ENCODE results near the gene COPS4.

The COPS4 gene

DNA sequence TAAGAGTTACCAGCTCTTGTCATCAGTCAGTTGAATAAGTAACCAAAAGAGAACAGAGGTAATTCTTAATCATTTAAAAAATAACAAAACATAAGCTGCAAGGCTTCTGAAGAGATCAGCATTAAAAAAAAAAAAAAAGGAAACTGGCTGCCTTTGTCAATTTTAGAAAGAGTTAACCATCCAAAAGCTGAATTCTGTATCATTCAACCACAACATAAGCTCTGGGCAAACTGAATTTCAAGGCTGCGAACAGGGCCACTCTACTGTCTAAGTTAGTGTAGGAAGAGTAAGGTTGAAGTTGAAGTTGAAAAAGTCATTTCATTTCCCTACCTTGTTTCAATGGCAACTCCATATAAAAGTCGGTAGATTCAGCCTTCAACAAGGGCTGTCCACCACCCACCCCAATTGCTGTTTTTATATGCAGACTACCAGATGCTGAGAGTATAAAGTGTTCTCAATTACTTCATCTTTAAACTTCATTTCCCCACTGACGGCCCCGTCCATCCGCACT, 23.2 kb upstream of the COPS4 start:
- ATAC-seq: peak; percentile 7
- TF ChIP-seq ZNF565 (CRISPR knock-in tag; conservative IDR thresholded peaks at IDR 0.05; ENCODE audit: low read depth): no peak
- TF ChIP-seq, protein P1, sequence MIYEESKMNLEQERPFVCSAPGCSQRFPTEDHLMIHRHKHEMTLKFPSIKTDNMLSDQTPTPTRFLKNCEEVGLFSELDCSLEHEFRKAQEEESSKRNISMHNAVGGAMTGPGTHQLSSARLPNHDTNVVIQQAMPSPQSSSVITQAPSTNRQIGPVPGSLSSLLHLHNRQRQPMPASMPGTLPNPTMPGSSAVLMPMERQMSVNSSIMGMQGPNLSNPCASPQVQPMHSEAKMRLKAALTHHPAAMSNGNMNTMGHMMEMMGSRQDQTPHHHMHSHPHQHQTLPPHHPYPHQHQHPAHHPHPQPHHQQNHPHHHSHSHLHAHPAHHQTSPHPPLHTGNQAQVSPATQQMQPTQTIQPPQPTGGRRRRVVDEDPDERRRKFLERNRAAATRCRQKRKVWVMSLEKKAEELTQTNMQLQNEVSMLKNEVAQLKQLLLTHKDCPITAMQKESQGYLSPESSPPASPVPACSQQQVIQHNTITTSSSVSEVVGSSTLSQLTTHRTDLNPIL (CRISPR knock-in tag; IDR thresholded peaks at IDR 0.05; ENCODE audit: low read depth): no peak
- TF ChIP-seq RARB (CRISPR knock-in tag; IDR thresholded peaks at IDR 0.05): no peak
- no peak for TF ChIP-seq GLIS3 (CRISPR knock-in tag; IDR thresholded peaks at IDR 0.05)
- TF ChIP-seq ESRRG (CRISPR knock-in tag; IDR thresholded peaks at IDR 0.05): no peak
- TF ChIP-seq SNAI2 (CRISPR knock-in tag; IDR thresholded peaks at IDR 0.05): no peak
- no peak for TF ChIP-seq ARNTL (CRISPR knock-in tag; IDR thresholded peaks at IDR 0.05; ENCODE audit: borderline replicate concordance, low read depth)
- TF ChIP-seq PPARA (CRISPR knock-in tag; IDR thresholded peaks at IDR 0.05; ENCODE audit: borderline replicate concordance): no peak

DNA sequence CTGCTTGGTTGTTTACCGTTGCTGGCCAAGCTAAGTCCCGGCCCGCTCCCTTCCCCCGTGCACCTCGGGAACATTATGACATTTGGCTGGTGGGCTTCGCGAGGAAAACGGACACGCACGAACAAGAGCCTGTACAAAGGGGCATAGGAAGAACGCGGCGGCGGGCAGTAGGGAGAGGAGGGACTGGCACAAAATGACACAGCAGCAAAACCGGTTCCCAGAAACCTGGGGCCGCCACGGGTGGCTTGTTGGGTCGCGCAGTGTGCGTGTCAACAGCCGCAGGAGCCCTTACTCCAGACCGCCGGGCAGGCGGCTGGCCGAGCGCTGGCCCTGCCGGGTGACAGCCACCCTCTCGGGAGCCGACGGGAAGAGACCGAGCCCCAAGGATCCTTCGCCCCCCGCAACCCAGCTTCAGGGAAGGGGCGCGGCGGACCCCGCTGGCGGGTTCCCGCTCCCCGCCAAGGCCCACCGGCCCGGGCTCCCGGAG, 22.7 kb upstream of the COPS4 start:
- no peak for TF ChIP-seq ARNTL (CRISPR knock-in tag; IDR thresholded peaks at IDR 0.05; ENCODE audit: borderline replicate concordance, low read depth)
- no peak for TF ChIP-seq ZFP30 (CRISPR knock-in tag; IDR thresholded peaks at IDR 0.05)
- no peak for TF ChIP-seq ZNF565 (CRISPR knock-in tag; conservative IDR thresholded peaks at IDR 0.05; ENCODE audit: low read depth)
- TF ChIP-seq, protein P2, sequence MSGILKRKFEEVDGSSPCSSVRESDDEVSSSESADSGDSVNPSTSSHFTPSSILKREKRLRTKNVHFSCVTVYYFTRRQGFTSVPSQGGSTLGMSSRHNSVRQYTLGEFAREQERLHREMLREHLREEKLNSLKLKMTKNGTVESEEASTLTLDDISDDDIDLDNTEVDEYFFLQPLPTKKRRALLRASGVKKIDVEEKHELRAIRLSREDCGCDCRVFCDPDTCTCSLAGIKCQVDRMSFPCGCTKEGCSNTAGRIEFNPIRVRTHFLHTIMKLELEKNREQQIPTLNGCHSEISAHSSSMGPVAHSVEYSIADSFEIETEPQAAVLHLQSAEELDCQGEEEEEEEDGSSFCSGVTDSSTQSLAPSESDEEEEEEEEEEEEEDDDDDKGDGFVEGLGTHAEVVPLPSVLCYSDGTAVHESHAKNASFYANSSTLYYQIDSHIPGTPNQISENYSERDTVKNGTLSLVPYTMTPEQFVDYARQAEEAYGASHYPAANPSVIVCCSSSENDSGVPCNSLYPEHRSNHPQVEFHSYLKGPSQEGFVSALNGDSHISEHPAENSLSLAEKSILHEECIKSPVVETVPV (CRISPR knock-in tag; IDR thresholded peaks at IDR 0.05): no peak
- TF ChIP-seq ISL1 (CRISPR knock-in tag; IDR thresholded peaks at IDR 0.05): no peak
- no peak for TF ChIP-seq BACH2 (CRISPR knock-in tag; IDR thresholded peaks at IDR 0.05; ENCODE audit: borderline replicate concordance)
- peak; percentile 8 for ATAC-seq

DNA sequence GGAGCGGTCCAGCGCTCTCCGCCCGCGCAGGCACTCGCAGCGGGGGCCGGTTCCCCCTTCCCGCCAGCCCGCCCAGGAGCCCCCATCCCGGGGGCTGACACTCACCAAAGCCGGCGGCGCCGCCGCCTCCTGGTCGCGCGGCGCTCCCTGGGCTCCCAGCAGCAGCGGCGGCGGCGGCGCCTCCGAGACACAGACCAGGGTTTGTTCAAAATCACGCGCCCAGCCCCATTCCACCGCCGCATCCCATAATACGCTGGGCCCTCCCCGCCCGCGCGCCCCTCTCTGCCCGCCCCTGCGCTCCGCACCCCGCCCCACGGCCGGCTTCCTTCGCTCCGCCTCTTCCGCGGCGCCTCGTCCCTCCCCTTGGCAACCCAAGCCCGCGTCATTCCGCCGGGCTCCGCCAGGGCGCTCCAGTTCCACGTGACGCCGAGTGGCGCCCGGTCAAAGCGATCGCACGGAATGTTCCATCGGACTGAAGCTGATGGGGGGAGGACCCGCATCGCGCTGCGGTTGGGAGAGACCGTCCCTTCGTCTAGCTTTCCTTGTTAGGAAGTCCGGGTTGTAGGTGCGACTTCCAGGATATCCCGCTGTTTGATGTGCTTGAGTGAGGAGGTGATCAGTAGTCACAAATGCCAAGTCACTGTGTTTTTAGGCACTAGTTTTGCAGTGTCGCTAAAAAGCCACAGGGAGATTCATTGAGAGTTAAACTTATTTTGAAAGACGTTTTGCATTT, 22.1 kb upstream of the COPS4 start:
- TF ChIP-seq PPARA (CRISPR knock-in tag; IDR thresholded peaks at IDR 0.05; ENCODE audit: borderline replicate concordance) (no peak), ZC3H10 (CRISPR knock-in tag; IDR thresholded peaks at IDR 0.05) (no peak), GLIS3 (CRISPR knock-in tag; IDR thresholded peaks at IDR 0.05) (no peak), CSDC2 (CRISPR knock-in tag; IDR thresholded peaks at IDR 0.05) (no peak)
- TF ChIP-seq, protein P3, sequence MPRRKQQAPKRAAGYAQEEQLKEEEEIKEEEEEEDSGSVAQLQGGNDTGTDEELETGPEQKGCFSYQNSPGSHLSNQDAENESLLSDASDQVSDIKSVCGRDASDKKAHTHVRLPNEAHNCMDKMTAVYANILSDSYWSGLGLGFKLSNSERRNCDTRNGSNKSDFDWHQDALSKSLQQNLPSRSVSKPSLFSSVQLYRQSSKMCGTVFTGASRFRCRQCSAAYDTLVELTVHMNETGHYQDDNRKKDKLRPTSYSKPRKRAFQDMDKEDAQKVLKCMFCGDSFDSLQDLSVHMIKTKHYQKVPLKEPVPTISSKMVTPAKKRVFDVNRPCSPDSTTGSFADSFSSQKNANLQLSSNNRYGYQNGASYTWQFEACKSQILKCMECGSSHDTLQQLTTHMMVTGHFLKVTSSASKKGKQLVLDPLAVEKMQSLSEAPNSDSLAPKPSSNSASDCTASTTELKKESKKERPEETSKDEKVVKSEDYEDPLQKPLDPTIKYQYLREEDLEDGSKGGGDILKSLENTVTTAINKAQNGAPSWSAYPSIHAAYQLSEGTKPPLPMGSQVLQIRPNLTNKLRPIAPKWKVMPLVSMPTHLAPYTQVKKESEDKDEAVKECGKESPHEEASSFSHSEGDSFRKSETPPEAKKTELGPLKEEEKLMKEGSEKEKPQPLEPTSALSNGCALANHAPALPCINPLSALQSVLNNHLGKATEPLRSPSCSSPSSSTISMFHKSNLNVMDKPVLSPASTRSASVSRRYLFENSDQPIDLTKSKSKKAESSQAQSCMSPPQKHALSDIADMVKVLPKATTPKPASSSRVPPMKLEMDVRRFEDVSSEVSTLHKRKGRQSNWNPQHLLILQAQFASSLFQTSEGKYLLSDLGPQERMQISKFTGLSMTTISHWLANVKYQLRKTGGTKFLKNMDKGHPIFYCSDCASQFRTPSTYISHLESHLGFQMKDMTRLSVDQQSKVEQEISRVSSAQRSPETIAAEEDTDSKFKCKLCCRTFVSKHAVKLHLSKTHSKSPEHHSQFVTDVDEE (CRISPR knock-in tag; IDR thresholded peaks at IDR 0.05): no peak
- TF ChIP-seq, protein P4, sequence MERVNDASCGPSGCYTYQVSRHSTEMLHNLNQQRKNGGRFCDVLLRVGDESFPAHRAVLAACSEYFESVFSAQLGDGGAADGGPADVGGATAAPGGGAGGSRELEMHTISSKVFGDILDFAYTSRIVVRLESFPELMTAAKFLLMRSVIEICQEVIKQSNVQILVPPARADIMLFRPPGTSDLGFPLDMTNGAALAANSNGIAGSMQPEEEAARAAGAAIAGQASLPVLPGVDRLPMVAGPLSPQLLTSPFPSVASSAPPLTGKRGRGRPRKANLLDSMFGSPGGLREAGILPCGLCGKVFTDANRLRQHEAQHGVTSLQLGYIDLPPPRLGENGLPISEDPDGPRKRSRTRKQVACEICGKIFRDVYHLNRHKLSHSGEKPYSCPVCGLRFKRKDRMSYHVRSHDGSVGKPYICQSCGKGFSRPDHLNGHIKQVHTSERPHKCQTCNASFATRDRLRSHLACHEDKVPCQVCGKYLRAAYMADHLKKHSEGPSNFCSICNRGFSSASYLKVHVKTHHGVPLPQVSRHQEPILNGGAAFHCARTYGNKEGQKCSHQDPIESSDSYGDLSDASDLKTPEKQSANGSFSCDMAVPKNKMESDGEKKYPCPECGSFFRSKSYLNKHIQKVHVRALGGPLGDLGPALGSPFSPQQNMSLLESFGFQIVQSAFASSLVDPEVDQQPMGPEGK (CRISPR knock-in tag; IDR thresholded peaks at IDR 0.05; ENCODE audit: borderline replicate concordance): no peak
- ATAC-seq: peak; percentile 85

DNA sequence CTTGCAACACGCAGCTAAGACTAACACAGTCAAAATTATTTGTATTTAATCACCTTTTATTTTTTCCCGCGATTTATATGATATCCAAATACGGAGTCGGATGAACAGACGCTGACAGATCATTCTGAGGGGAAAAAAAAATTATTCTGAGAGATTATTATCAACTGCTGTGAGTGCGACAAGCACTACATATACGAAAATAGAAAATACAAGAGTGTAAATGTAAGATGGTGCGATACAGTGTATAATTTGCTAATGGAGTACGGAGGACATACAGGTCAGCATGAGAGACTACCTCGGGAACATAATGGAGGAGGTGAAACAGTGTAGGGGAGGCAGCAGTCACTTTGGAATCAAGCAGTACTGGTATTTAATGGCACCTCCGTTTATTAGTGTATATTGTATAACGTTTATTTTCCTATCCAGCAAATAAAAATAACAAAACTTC, 21.5 kb upstream of the COPS4 start:
- 0 out of 3 replicates have a peak, but pooled peaks have one; percentile 2 for ATAC-seq
- TF ChIP-seq PPARA (CRISPR knock-in tag; IDR thresholded peaks at IDR 0.05; ENCODE audit: borderline replicate concordance) (no peak), ZNF70 (CRISPR knock-in tag; IDR thresholded peaks at IDR 0.05) (no peak), ARNTL (CRISPR knock-in tag; IDR thresholded peaks at IDR 0.05; ENCODE audit: borderline replicate concordance, low read depth) (no peak), BACH2 (CRISPR knock-in tag; IDR thresholded peaks at IDR 0.05; ENCODE audit: borderline replicate concordance) (no peak), ZFP3 (CRISPR knock-in tag; IDR thresholded peaks at IDR 0.05) (no peak), ZFP30 (CRISPR knock-in tag; IDR thresholded peaks at IDR 0.05) (no peak), GLIS3 (CRISPR knock-in tag; IDR thresholded peaks at IDR 0.05) (no peak), ZNF8 (CRISPR knock-in tag; IDR thresholded peaks at IDR 0.05) (no peak), SNAI2 (CRISPR knock-in tag; IDR thresholded peaks at IDR 0.05) (no peak), ESRRG (CRISPR knock-in tag; IDR thresholded peaks at IDR 0.05) (no peak), TOX (CRISPR knock-in tag; IDR thresholded peaks at IDR 0.05; ENCODE audit: borderline replicate concordance) (no peak), ISL1 (CRISPR knock-in tag; IDR thresholded peaks at IDR 0.05) (no peak)
- TF ChIP-seq, protein P5, sequence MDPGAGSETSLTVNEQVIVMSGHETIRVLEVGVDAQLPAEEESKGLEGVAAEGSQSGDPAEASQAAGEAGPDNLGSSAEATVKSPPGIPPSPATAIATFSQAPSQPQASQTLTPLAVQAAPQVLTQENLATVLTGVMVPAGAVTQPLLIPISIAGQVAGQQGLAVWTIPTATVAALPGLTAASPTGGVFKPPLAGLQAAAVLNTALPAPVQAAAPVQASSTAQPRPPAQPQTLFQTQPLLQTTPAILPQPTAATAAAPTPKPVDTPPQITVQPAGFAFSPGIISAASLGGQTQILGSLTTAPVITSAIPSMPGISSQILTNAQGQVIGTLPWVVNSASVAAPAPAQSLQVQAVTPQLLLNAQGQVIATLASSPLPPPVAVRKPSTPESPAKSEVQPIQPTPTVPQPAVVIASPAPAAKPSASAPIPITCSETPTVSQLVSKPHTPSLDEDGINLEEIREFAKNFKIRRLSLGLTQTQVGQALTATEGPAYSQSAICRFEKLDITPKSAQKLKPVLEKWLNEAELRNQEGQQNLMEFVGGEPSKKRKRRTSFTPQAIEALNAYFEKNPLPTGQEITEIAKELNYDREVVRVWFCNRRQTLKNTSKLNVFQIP (CRISPR knock-in tag; IDR thresholded peaks at IDR 0.05; ENCODE audit: borderline replicate concordance, low read depth): no peak
- TF ChIP-seq, protein P3 (CRISPR knock-in tag; IDR thresholded peaks at IDR 0.05): no peak

All from SK-N-SH treated with all-trans-retinoic acid at 6 μM for 48 hours (cell line).